Endometrial microvascular endothelial cells (primary cell): Measurements from ENCODE around the gene TAS2R7. TPM values are rescaled to one million over a fixed set of nuclear protein-coding genes. Genes with fewer than 3 reads are reported as not detected.

Experiments
- in situ Hi-C: cut with HindIII; loops from 2 replicates; pipeline ENCODE4 v1.10.0; 2017; ENCODE audit warnings: low sequenced_read_pairs, low pct_unique_long_range_greater_than_20kb; ENCODE audit errors: inconsistent ontology term
- total RNA-seq: library from RNA; depleted of rRNA; stranded (reverse); fragments of >200 nt; gene quantifications from one replicate; pipeline ENCODE4 v1.2.3, GENCODE V29; 2015; ENCODE audit errors: inconsistent ontology term

The TAS2R7 gene
- total RNA-seq, 1 donor from 2014 or later, result not detected

- in situ Hi-C loops, result no loop called here
Observed at GRCh38 chr12:10753059-10753458, 49.4 kb downstream of the TAS2R7 start.

Other genes with a start within 250 kb of the TAS2R7 start
- 11.2 TPM for gene MAGOHB, start 189.0 kb downstream of the TAS2R7 start, total RNA-seq
- 7.0 TPM for gene STYK1, start 128.6 kb downstream of the TAS2R7 start, total RNA-seq
- gene YBX3, start 79.3 kb downstream of the TAS2R7 start, total RNA-seq, result 284 TPM
- gene TAS2R8, start 4.7 kb upstream of the TAS2R7 start, total RNA-seq, result not detected
- gene TAS2R9, start 7.5 kb upstream of the TAS2R7 start, total RNA-seq, result not detected
- gene TAS2R10, start 23.7 kb upstream of the TAS2R7 start, total RNA-seq, result not detected
- gene PRR4, start 46.8 kb upstream of the TAS2R7 start, total RNA-seq, result not detected
- 11.5 TPM for gene PRH1, start 81.6 kb upstream of the TAS2R7 start, total RNA-seq
- gene TAS2R13, start 106.9 kb upstream of the TAS2R7 start, total RNA-seq, result 0.09 TPM
- not detected for gene PRH2, start 126.6 kb upstream of the TAS2R7 start, total RNA-seq
- gene TAS2R14, start 136.6 kb upstream of the TAS2R7 start, total RNA-seq, result 0.09 TPM
- 0.09 TPM for gene TAS2R50, start 184.3 kb upstream of the TAS2R7 start, total RNA-seq
- gene TAS2R20, start 195.7 kb upstream of the TAS2R7 start, total RNA-seq, result 0.65 TPM
- 0.19 TPM for gene TAS2R19, start 220.0 kb upstream of the TAS2R7 start, total RNA-seq
- not detected for gene TAS2R31, start 228.8 kb upstream of the TAS2R7 start, total RNA-seq